HCT116 (cell line): ENCODE data around the gene MBP. TPM values are rescaled to one million over a fixed set of nuclear protein-coding genes. Genes with fewer than 3 reads are reported as not detected.

Experiments
- ATAC-seq: fragments of 200-7000 bp; cut with Tn5 transposase; 2 replicates; pipeline ENCODE4 v1.9.1; 2020; ENCODE audit warnings: mild to moderate bottlenecking, moderate library complexity
- BruUV-seq: library from RNA; stranded (reverse); fragments of 400-500 nt; replicated peaks from 2 replicates; lab custom pipeline; 2021; lab: Mats Ljungman, UMichigan
- CTCF ChIA-PET: fragments of 300-600 bp; sonication (Branson Sonifier 250); formaldehyde crosslinking; loops from one replicate; lab custom pipeline; 2021; ENCODE audit warnings: antibody characterized with exemption; lab: Charles Lee
- POLR2A ChIA-PET: fragments of 300-600, 350-600 bp; sonication (Branson Sonifier 250); formaldehyde crosslinking; loops from one replicate; lab custom pipeline; 2021; ENCODE audit warnings: antibody characterized with exemption; lab: Charles Lee
- RAD21 ChIA-PET, 2 experiments: fragments of 300-600 bp; sonication (Branson Sonifier 250); formaldehyde crosslinking; loops; one replicate each; lab custom pipeline; 2023; ENCODE audit warnings: low total read pairs in 2 of 2; ENCODE audit not compliant: uncharacterized antibody in 2 of 2, unreplicated experiment in 2 of 2, low non-redundant PET in 1 of 2; lab: Charles Lee
- DNase-seq: peaks from one replicate; pipeline ENCODE4 v3.0.0-alpha.2; 2010; ENCODE audit warnings: low read depth, low spot score
- H2AFZ ChIP-seq: fragments of 200-600 bp; shearing (Covaris generic), sonication (generic); 2 replicates; pipeline ENCODE4 v1.6.1; 2017; ENCODE audit warnings: low read depth, mixed run types, mixed read lengths, antibody characterized with exemption, low read length; ENCODE audit not compliant: poor library complexity, severe bottlenecking
- H3K27ac ChIP-seq: 2 replicates; pipeline ENCODE4 v1.5.1; 2012; ENCODE audit warnings: low read depth, low read length
- H3K27me3 ChIP-seq: fragments of 200-600 bp; sonication (generic); 2 replicates; pipeline ENCODE4 v1.6.1; 2016; ENCODE audit warnings: mixed run types, low read length, mixed read lengths; ENCODE audit not compliant: insufficient read depth
- H3K36me3 ChIP-seq, 2 experiments: fragments of 200-500 bp in 1 of 2; fragments of 200-600 bp in 1 of 2; sonication (Bioruptor generic) in 1 of 2; sonication (generic) in 1 of 2; 2 replicates each; pipeline versions ENCODE4 v1.5.1 to v1.6.1; 2014 to 2016; ENCODE audit warnings: low read length in 2 of 2, inconsistent platforms in 1 of 2, mixed read lengths in 1 of 2, mixed run types in 1 of 2; ENCODE audit not compliant: insufficient read depth in 2 of 2, control insufficient read depth in 1 of 2
- H3K4me1 ChIP-seq, 2 experiments: fragments of 200-600 bp in 1 of 2; sonication (generic) in 1 of 2; 2 replicates each; pipeline versions ENCODE4 v1.5.1 to v1.6.1; 2012 to 2017; ENCODE audit warnings: low read length in 2 of 2, inconsistent platforms in 1 of 2, mild to moderate bottlenecking in 1 of 2, mixed read lengths in 1 of 2, mixed run types in 1 of 2, moderate library complexity in 1 of 2; ENCODE audit not compliant: insufficient read depth in 2 of 2, control insufficient read depth in 1 of 2
- H3K4me2 ChIP-seq: fragments of 200-600 bp; sonication (generic); 2 replicates; pipeline ENCODE4 v1.6.1; 2017; ENCODE audit warnings: mixed run types, low read length, mixed read lengths
- H3K4me3 ChIP-seq, 2 experiments: fragments of 200-600 bp in 1 of 2; sonication (generic) in 1 of 2; replicated peaks in 1 of 2; 2 replicates each; pipeline ENCODE4 v1.5.1; 2011 to 2016; ENCODE audit warnings: low read length in 2 of 2, control low read depth in 1 of 2, low read depth in 1 of 2, mild to moderate bottlenecking in 1 of 2, mixed read lengths in 1 of 2, mixed run types in 1 of 2
- H3K79me2 ChIP-seq: fragments of 200-600 bp; sonication (generic); 2 replicates; pipeline ENCODE4 v1.6.1; 2017; ENCODE audit warnings: mild to moderate bottlenecking, mixed run types, low read length, moderate library complexity, mixed read lengths; ENCODE audit not compliant: insufficient read depth
- H3K9ac ChIP-seq: fragments of 200-600 bp; sonication (generic); 2 replicates; pipeline ENCODE4 v1.6.1; 2016; ENCODE audit warnings: low read length, mixed read lengths
- H3K9me2 ChIP-seq: fragments of 200-600 bp; sonication (generic), shearing (Covaris generic); 2 replicates; pipeline ENCODE4 v1.6.1; 2017; ENCODE audit warnings: mixed run types, mild to moderate bottlenecking, moderate library complexity; ENCODE audit not compliant: insufficient read depth
- H3K9me3 ChIP-seq, 2 experiments: fragments of 200-500 bp in 1 of 2; fragments of 200-600 bp in 1 of 2; sonication (Bioruptor generic) in 1 of 2; sonication (generic) in 1 of 2; 2 replicates each; pipeline ENCODE4 v1.6.1; 2014 to 2017; ENCODE audit warnings: low read length in 2 of 2, mixed read lengths in 2 of 2, inconsistent platforms in 1 of 2, low read depth in 1 of 2, mild to moderate bottlenecking in 1 of 2, mixed run types in 1 of 2, moderate library complexity in 1 of 2; ENCODE audit not compliant: control insufficient read depth in 1 of 2, insufficient read depth in 1 of 2
- H4K20me1 ChIP-seq: fragments of 200-600 bp; sonication (generic), shearing (Covaris generic); 2 replicates; pipeline ENCODE4 v1.6.1; 2017; ENCODE audit warnings: mixed run types, mild to moderate bottlenecking, moderate library complexity; ENCODE audit not compliant: insufficient read depth
- CBX3 ChIP-seq: IDR thresholded peaks from 2 replicates; pipeline ENCODE4 v1.6.1; 2012; ENCODE audit warnings: low read depth
- CEBPB ChIP-seq: IDR thresholded peaks from 2 replicates; pipeline ENCODE4 v1.6.1; 2012; ENCODE audit warnings: low read depth
- EGR1 ChIP-seq: IDR thresholded peaks from 2 replicates; pipeline ENCODE4 v1.6.1; 2012; ENCODE audit warnings: low read depth
- ELF1 ChIP-seq: IDR thresholded peaks from 2 replicates; pipeline ENCODE4 v1.6.1; 2012; ENCODE audit warnings: low read depth, borderline replicate concordance
- EZH2phosphoT487 ChIP-seq: fragments of 200-600 bp; IDR thresholded peaks from 2 replicates; pipeline ENCODE4 v1.6.1; 2018; ENCODE audit warnings: antibody characterized with exemption, borderline replicate concordance
- RAD21 ChIP-seq: IDR thresholded peaks from 2 replicates; pipeline ENCODE4 v1.6.1; 2012; ENCODE audit warnings: low read depth, mild to moderate bottlenecking
- SIN3A ChIP-seq: IDR thresholded peaks from 2 replicates; pipeline ENCODE4 v1.6.1; 2012; ENCODE audit warnings: low read depth
- ZNF274 ChIP-seq: fragments of 200-500 bp; sonication (Bioruptor generic); IDR thresholded peaks from 2 replicates; pipeline ENCODE4 v1.6.1; 2014; ENCODE audit warnings: mild to moderate bottlenecking, low read depth, low read length, inconsistent platforms
- intact Hi-C: fragments of 100-400 bp; cut with micrococcal nuclease; formaldehyde crosslinking; loops from 2 replicates; pipeline ENCODE4 v1.10.0; 2022
- total RNA-seq: library from RNA; stranded (reverse); gene quantifications from one replicate; pipeline ENCODE4 v1.2.1, GENCODE V29; 2021; ENCODE audit not compliant: unreplicated experiment

Gene MBP
- total RNA-seq, 1 experiment from 2014 or later: 34.9 TPM

DNA sequence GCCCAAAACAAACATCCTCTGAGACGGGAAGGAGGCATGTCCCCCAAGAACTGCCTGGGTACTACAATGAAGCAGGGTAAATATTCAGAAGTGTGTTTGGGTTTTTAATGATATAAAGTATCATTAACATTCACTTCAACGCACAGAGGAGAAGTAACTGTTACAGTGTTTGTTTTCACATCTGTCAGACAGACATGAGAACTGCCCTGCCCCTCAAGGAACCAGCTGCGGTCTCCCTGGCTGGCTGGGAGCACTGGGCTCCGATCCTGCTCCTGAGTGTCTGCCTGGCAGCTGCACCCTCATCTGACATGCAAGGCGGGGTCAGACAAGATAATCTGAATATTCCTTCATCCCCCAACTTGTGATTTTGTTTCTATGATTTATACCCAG lies 75.6 kb downstream of the MBP start:
- H3K9ac ChIP-seq: no peak overlapping the region
- TF ChIP-seq CEBPB: no peak
- no peak for TF ChIP-seq EGR1
- no peak for TF ChIP-seq EZH2phosphoT487
- TF ChIP-seq SIN3A: no peak
- TF ChIP-seq CBX3: no peak
- no peak for TF ChIP-seq ELF1
- no peak overlapping the region for H2AFZ ChIP-seq
- H3K79me2 ChIP-seq: peaks cover 16% of the 10 kb centered on the region; the same call in 1 of the 2 replicates
- no peak overlapping the region for H3K4me2 ChIP-seq
- H3K4me1 ChIP-seq: peaks cover 0 to 9% of the 10 kb centered on the region in 2 experiments; a peak in 2 of 4 replicates
- ChIA-PET RAD21 (no interaction called here), POLR2A (no interaction called here), CTCF (no interaction called here)
- no peaks in the 10 kb centered on the region for H3K9me2 ChIP-seq
- H4K20me1 ChIP-seq: no peaks in the 10 kb centered on the region
- H3K9me3 ChIP-seq: no peaks in the 10 kb centered on the region
- no peak overlapping the region for H3K27ac ChIP-seq
- H3K27me3 ChIP-seq: no peaks in the 10 kb centered on the region
- H3K4me3 ChIP-seq: no peak overlapping the region
- DNase-seq: no peak
- intact Hi-C loops: loop anchor here (10.0 kb wide), 1 partner anchor 52 kb away; no protein-coding TSS in a partner anchor
- ATAC-seq: no peak
- H3K36me3 ChIP-seq: no peaks in the 10 kb centered on the region
- no TSS peak for BruUV-seq

DNA sequence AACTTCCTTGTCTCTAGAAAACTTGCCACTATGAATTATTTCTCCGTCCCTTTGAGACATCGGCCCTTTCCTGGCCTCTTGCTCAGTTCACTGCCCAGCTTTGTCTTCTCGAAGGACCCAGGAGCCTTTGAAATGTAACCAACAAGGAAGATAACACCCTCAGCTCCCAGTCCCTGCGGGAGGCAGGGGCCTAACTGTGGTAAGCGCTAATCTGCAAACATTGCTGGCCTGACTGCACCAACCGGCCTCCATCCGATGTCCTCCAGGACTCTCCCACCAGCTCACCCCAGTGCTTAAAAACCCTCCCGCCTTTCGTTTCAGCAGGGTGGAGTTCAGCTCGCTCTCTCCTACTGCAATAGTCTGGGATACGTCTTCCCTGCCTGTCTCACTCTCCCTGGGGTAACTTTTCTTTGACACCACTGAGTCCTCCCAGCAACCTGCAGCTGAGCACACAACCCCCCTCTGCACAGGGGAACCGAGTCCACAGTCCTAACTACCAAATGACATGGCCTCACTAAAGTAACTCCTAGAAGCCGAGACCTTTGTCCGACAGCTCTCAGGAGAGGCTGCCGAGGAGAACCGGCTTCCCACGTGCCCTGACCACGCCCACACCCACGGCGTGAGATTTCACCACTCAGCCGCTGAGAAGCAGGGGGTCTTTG lies 76.1 kb downstream of the MBP start:
- TF ChIP-seq RAD21 (no peak), ZNF274 (no peak), EGR1 (no peak), SIN3A (no peak)
- Histone ChIP-seq H3K79me2 (peaks cover 16% of the 10 kb centered on the region; the same call in 1 of the 2 replicates), H3K4me3 (no peak overlapping the region), H3K27ac (no peak overlapping the region), H3K9ac (no peak overlapping the region), H3K36me3 (no peaks in the 10 kb centered on the region), H2AFZ (no peak overlapping the region), H3K4me1 (peaks cover 0 to 5% of the 10 kb centered on the region in 2 experiments; a peak in 1 of 4 replicates), H3K27me3 (no peaks in the 10 kb centered on the region), H3K4me2 (no peak overlapping the region), H4K20me1 (no peaks in the 10 kb centered on the region), H3K9me3 (no peaks in the 10 kb centered on the region), H3K9me2 (no peaks in the 10 kb centered on the region)
- ChIA-PET CTCF (no interaction called here), RAD21 (no interaction called here), POLR2A (no interaction called here)
- ATAC-seq (no peak), DNase-seq (no peak)
- intact Hi-C loops: loop anchor here (10.0 kb wide), 1 partner anchor 52 kb away; no protein-coding TSS in a partner anchor
- no TSS peak for BruUV-seq
